Measurements from ENCODE around the gene PDP2. TPM values are rescaled to one million over a fixed set of nuclear protein-coding genes. Genes with fewer than 3 reads are reported as not detected.

The PDP2 gene
- total RNA-seq, 4 donors from 2014 or later, result 2.2 to 5.2 (median 4.1) TPM

- DNase-seq (peak in 1 of 2 donors; percentile 75), ATAC-seq (no peak)
- Histone ChIP-seq H3K4me1 (peaks cover 61 to 90% of the 10 kb centered on the region in 2 donors), H3K4me3 (peak overlapping the region; percentile 57 to 79 (median 72)), H3K27me3 (no peaks in the 10 kb centered on the region), H3K9me3 (no peaks in the 10 kb centered on the region), H3K36me3 (peaks cover 0 to 20% of the 10 kb centered on the region in 2 donors), H3K27ac (peak overlapping the region; percentile 91 to 99 (median 96))
- intact Hi-C loops (cut with DNase I; ENCODE audit: low total_unique reads), result no loop called here
- TF ChIP-seq, protein P1, sequence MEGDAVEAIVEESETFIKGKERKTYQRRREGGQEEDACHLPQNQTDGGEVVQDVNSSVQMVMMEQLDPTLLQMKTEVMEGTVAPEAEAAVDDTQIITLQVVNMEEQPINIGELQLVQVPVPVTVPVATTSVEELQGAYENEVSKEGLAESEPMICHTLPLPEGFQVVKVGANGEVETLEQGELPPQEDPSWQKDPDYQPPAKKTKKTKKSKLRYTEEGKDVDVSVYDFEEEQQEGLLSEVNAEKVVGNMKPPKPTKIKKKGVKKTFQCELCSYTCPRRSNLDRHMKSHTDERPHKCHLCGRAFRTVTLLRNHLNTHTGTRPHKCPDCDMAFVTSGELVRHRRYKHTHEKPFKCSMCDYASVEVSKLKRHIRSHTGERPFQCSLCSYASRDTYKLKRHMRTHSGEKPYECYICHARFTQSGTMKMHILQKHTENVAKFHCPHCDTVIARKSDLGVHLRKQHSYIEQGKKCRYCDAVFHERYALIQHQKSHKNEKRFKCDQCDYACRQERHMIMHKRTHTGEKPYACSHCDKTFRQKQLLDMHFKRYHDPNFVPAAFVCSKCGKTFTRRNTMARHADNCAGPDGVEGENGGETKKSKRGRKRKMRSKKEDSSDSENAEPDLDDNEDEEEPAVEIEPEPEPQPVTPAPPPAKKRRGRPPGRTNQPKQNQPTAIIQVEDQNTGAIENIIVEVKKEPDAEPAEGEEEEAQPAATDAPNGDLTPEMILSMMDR (IDR thresholded peaks at IDR 0.05 in 4 of 5, conservative IDR thresholded peaks at IDR 0.05 in 1 of 5), result no peak
- no peak for TF ChIP-seq POLR2A (IDR thresholded peaks at IDR 0.05)
- in situ Hi-C loops (cut with MboI; ENCODE audit: low sequenced_read_pairs in 4 of 4), result no loop called here
These were observed 43.6 kb downstream of the PDP2 start for GRCh38 chr16:66923866-66924265.

DNA sequence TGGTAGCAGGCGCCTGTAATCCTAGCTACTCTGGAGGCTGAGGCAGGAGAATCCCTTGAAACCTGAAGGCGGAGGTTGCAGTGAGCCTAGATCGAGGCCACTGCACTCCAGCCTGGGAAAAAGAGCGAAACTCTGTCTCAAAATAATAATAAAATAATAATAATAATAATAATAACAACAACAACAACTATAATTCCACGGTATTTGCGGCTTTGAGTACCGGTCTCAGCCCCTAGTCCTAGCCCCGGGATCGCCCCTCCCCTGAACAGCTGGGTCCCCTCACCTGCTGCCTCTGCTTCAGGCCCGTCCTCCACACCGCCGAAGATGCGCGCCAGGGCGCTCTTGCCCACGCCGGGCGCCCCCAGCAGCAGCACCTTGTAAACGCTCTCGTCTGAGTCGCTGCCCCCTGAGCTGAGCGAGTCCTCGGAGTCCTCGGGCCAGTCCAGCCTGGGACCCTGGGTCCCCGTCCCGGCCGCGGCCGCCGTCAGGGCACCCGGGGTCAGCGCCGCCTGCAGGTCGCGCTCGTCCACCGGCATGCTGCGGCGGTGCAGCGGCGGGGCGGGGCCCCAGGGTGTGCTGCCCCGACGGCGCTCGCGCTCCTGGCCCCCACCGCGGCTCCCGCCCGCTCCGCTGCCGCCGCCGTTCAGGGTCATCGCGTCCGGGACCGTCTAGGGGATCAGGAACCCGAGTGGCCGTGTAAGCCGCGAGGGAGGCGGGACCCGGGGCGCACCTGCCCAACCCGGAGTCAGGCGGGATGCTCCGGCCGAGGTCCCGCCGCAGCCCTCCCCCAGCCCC, 44.4 kb downstream of the PDP2 start:
- H3K27ac ChIP-seq, result peak overlapping the region; percentile 91 to 99 (median 96)
- no peak for TF ChIP-seq POLR2A (IDR thresholded peaks at IDR 0.05)
- TF ChIP-seq, protein P1 (IDR thresholded peaks at IDR 0.05 in 4 of 5, conservative IDR thresholded peaks at IDR 0.05 in 1 of 5), result peak in 4 of 5 experiments; percentile 41 to 76 (median 66)
- DNase-seq, result peak in 1 of 2 donors; percentile 67
- peak overlapping the region; percentile 57 to 79 (median 72) for H3K4me3 ChIP-seq
- ATAC-seq, result no peak
- H3K36me3 ChIP-seq, result peaks cover 0 to 20% of the 10 kb centered on the region in 2 donors
- no peaks in the 10 kb centered on the region for H3K27me3 ChIP-seq
- intact Hi-C loops (cut with DNase I; ENCODE audit: low total_unique reads) (no loop called here), in situ Hi-C loops (cut with MboI; ENCODE audit: low sequenced_read_pairs in 4 of 4) (no loop called here)
- H3K9me3 ChIP-seq, result no peaks in the 10 kb centered on the region
- H3K4me1 ChIP-seq, result peaks cover 63 to 90% of the 10 kb centered on the region in 2 donors

GRCh38 chr16:66925322-66925840, 45.1 kb downstream of the PDP2 start, which contains the start of gene RRAD:
RRAD (minus strand) TSS chr16:66925535; CDS start chr16:66925179, 356 bp downstream.
- intact Hi-C loops (cut with DNase I; ENCODE audit: low total_unique reads) (no loop called here), in situ Hi-C loops (cut with MboI; ENCODE audit: low sequenced_read_pairs in 4 of 4) (no loop called here)
- peak within 1 kb of the TSS; percentile 91 to 99 (median 96) for H3K27ac ChIP-seq
- ATAC-seq (peak; percentile 4 to 13), DNase-seq (peak; percentile 73 to 92)
- no peaks in the 10 kb centered on the region for H3K9me3 ChIP-seq
- no peaks in the 10 kb centered on the region for H3K27me3 ChIP-seq
- peak; percentile 86 to 94 for TF ChIP-seq POLR2A (IDR thresholded peaks at IDR 0.05)
- TF ChIP-seq, protein P1 (IDR thresholded peaks at IDR 0.05 in 4 of 5, conservative IDR thresholded peaks at IDR 0.05 in 1 of 5), result peak in 3 of 5 experiments; percentile 16 to 25 (median 21)
- H3K4me1 ChIP-seq, result peaks cover 63 to 90% of the 10 kb centered on the region in 2 donors
- peak within 1 kb of the TSS; percentile 57 to 79 (median 72) for H3K4me3 ChIP-seq
- H3K36me3 ChIP-seq, result peaks cover 0 to 20% of the 10 kb centered on the region in 2 donors

DNA sequence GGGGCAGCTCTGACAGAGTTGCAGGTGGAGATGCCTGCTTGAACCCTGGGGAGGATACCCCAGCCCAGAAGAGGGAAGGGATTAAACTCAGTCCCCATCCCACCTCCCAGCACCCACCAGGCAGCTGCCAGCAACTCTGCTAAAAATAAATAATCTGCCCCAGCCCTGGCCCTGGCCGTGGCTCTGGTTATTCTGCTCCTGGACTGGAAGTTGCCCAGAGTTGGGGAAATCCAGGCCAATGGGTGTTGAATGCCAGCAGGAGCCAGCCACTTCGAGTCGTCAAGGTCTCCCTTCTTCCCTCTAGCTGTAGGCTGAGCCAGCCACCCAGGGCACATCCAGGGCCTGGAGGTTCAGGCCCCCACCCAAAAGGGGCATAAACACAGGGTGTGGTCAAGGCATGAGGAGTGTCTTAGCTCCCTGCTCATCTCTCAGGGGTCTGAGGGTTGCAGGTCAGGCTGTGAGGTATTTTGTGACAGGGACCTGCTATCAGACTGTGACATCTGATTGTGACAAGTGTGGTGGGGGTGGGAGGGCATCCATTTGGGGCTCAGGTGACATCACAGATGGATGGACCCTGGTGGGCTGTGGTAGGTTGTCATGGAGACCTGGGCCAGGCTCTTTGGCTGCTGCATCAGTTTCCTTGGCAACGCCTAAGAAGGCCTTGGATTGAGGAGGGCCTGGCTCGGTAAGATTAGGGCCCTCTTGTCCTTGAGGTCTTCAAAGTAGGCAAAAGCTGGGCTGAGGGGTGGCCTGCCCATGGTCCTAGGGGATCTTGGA, 46.0 kb downstream of the PDP2 start:
- intact Hi-C loops (cut with DNase I; ENCODE audit: low total_unique reads), result no loop called here
- no peak for TF ChIP-seq POLR2A (IDR thresholded peaks at IDR 0.05)
- TF ChIP-seq, protein P1 (IDR thresholded peaks at IDR 0.05 in 4 of 5, conservative IDR thresholded peaks at IDR 0.05 in 1 of 5), result no peak
- peak; percentile 83 to 95 for DNase-seq
- ATAC-seq, result peak; percentile 25 to 31
- H3K36me3 ChIP-seq, result peaks cover 0 to 20% of the 10 kb centered on the region in 2 donors
- in situ Hi-C loops (cut with MboI; ENCODE audit: low sequenced_read_pairs in 4 of 4), result no loop called here
- H3K9me3 ChIP-seq, result no peaks in the 10 kb centered on the region
- peak overlapping the region; percentile 57 to 79 (median 72) for H3K4me3 ChIP-seq
- H3K27me3 ChIP-seq, result no peaks in the 10 kb centered on the region
- H3K4me1 ChIP-seq, result peaks cover 56 to 84% of the 10 kb centered on the region in 2 donors
- H3K27ac ChIP-seq, result peak overlapping the region; percentile 91 to 99 (median 96)
